Adipocyte (in vitro differentiated cells): ENCODE results near the gene SLC13A2.
"Not testable (repeated sequence)": the region's sequence is repeated elsewhere in the genome, so short reads cannot be mapped to it uniquely, and the experiment has no call there.

Source experiments
- DNase-seq: peaks from one replicate; pipeline ENCODE4 v3.0.0-alpha.2; 2015; ENCODE audit warnings: low read depth
- H3K27me3 ChIP-seq: replicated peaks from 2 replicates; pipeline ENCODE4 v1.7.0; 2013; ENCODE audit warnings: mild to moderate bottlenecking, low read length, moderate library complexity; ENCODE audit not compliant: control insufficient read depth, insufficient read depth
- H3K36me3 ChIP-seq: 2 replicates; pipeline ENCODE4 v1.7.0; 2013; ENCODE audit warnings: low read length, mild to moderate bottlenecking, moderate library complexity; ENCODE audit not compliant: control insufficient read depth, insufficient read depth, severe bottlenecking
- H3K4me1 ChIP-seq: 2 replicates; pipeline ENCODE4 v1.7.0; 2013; ENCODE audit warnings: mild to moderate bottlenecking, low read length, moderate library complexity; ENCODE audit not compliant: control insufficient read depth, insufficient read depth
- H3K4me3 ChIP-seq: 2 replicates; pipeline ENCODE4 v1.7.0; 2013; ENCODE audit warnings: mild to moderate bottlenecking, low read length, moderate library complexity
- H3K9ac ChIP-seq: 2 replicates; pipeline ENCODE4 v1.7.0; 2013; ENCODE audit warnings: mild to moderate bottlenecking, low read length, moderate library complexity
- H3K9me3 ChIP-seq: 2 replicates; pipeline ENCODE4 v1.7.0; 2013; ENCODE audit warnings: mild to moderate bottlenecking, low read length, moderate library complexity; ENCODE audit not compliant: control insufficient read depth

SLC13A2 gene

DNA sequence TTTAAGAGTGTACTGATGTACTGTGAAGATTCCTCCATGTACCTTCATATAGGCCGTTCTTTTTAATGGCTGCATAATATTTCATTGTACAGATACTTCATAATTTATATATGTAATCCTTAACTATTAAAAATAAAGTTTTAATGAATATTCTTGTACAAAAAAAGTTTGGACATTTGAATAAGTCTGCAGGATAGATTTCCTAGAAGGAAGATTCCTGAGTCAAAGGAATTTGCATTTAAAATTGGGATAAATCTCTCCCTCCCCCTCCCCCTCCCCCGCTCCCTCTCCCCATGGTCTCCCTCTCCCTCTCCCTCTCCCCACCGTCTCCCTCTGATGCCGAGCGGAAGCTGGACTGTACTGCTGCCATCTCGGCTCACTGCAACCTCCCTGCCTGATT lies 15.6 kb upstream of the SLC13A2 start:
- Histone ChIP-seq H3K4me3 (no peak overlapping the region), H3K9ac (no peak overlapping the region), H3K4me1 (no peaks in the 10 kb centered on the region)

DNA sequence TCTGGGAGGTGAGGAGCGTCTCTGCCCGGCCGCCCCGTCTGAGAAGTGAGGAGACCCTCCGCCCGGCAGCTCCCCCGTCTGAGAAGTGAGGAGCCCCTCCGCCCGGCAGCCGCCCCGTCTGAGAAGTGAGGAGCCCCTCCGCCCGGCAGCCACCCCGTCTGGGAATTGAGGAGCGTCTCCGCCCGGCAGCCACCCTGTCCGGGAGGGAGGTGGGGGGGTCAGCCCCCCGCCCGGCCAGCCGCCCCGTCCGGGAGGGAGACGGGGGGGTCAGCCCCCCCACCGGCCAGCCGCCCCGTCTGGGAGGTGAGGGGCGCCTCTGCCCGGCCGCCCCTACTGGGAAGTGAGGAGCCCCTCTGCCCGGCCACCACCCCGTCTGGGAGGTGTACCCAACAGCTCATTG lies 14.6 kb upstream of the SLC13A2 start:
- DNase-seq, H3K36me3 ChIP-seq, H3K9me3 ChIP-seq, H3K4me1 ChIP-seq, H3K27me3 ChIP-seq, H3K4me3 ChIP-seq, H3K9ac ChIP-seq: not testable (repeated sequence)

More for the DNA sequence above, 15.6 kb upstream of the SLC13A2 start:
- Histone ChIP-seq H3K36me3 (no peaks in the 10 kb centered on the region), H3K27me3 (peaks cover 8% of the 10 kb centered on the region), H3K9me3 (no peaks in the 10 kb centered on the region)
- no peak for DNase-seq

DNA sequence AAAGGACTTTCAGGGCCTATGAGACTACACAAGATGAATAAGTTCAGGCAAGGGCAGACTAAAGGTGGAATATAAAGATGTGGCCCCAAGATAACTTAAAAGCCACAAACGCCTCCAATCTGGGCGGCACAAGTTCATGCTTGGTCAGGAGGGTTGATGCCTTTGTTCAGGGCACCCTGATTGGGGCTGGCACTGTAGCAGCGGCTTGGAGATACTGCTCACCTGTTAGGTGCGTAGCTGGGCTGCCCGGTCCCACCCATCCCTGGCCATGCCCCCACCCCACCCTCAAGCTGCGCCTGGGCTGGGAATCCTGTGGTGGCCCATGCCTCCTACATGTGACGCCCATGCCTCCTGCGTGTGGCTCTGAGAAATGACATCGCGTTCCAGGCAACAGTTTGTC lies 12.5 kb upstream of the SLC13A2 start:
- DNase-seq = no peak

DNA sequence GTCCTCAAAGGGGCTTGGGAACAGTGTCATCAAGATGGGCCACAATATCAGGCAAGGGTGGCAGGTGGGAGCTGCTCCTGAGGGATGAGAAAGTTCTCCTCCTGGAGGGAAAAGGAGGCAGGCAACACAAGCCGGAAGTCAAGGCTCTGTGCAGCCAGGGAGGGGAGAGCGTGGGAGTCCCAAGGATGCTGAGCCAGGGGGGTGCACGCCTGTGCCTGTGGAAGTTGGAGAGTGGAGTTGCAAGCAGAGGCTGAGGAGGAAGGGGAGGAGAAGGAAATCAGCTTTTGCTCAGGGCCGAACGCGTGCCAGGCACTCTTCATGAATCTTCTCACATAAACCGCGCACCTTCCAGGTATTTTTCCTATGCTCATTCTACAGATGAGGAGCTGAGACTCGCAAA lies 7.4 kb upstream of the SLC13A2 start:
- Histone ChIP-seq H3K9ac (no peak overlapping the region), H3K4me1 (peaks cover 13% of the 10 kb centered on the region), H3K9me3 (no peaks in the 10 kb centered on the region), H3K36me3 (no peaks in the 10 kb centered on the region), H3K27me3 (peaks cover 36% of the 10 kb centered on the region), H3K4me3 (no peak overlapping the region)
- DNase-seq = no peak

More for the DNA sequence above, 12.5 kb upstream of the SLC13A2 start:
- Histone ChIP-seq H3K27me3 (peaks cover 22% of the 10 kb centered on the region), H3K4me1 (no peaks in the 10 kb centered on the region), H3K9ac (no peak overlapping the region), H3K9me3 (no peaks in the 10 kb centered on the region), H3K4me3 (no peak overlapping the region), H3K36me3 (no peaks in the 10 kb centered on the region)

DNA sequence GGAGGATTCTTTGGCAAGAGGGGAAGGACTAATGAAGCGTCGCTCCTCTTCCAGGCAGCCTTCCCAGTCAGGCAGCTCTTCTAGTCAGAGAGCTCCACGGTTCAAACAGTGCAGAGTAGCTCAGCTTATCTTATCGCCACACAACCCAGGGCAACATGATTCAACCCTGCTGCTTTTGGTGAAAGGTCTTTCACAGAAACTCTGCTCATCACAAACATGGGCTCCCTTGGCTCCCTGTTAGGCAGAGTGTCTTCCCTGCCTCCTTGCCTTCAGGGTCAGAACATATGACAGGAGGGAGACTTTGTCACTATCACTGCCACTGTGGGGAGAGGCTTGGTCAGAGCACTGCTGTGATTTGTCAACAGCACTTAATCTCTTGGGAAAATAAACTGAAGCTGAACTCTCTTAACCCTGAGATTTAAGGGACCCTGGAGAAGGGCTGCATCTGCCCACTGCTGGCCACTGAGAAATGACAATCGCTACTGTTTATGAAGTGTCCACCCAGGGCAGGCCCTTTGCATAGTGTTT lies 6.9 kb upstream of the SLC13A2 start:
- Histone ChIP-seq H3K9ac (no peak overlapping the region), H3K4me1 (peaks cover 13% of the 10 kb centered on the region), H3K4me3 (no peak overlapping the region), H3K36me3 (no peaks in the 10 kb centered on the region), H3K9me3 (no peaks in the 10 kb centered on the region), H3K27me3 (peaks cover 36% of the 10 kb centered on the region)
- no peak for DNase-seq

DNA sequence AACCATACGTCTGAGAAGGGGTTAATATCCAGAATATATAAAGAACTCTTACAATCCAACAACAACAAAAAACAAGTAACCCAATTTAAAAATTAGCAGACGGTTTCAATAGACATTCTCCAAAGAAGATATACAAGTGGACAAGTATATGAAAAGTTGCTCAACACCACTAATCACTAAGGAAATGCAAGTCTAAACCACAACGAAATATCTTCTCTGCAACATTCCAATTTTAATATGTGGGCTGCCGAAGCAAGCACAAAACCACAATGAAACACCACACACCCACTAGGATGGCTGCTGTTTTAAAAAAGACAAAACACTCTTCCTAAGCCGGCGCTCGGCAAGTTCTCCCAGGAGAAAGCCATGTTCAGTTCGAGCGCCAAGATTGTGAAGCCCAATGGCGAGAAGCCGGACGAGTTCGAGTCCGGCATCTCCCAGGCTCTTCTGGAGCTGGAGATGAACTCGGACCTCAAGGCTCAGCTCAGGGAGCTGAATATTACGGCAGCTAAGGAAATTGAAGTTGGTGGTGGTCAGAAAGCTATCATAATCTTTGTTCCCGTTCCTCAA lies 5.9 kb upstream of the SLC13A2 start:
- H3K9ac ChIP-seq = no peak overlapping the region
- no peak overlapping the region for H3K4me3 ChIP-seq
- H3K27me3 ChIP-seq = peaks cover 39% of the 10 kb centered on the region
- no peaks in the 10 kb centered on the region for H3K9me3 ChIP-seq
- peaks cover 13% of the 10 kb centered on the region for H3K4me1 ChIP-seq
- DNase-seq = peak; percentile 71
- H3K36me3 ChIP-seq = no peaks in the 10 kb centered on the region

DNA sequence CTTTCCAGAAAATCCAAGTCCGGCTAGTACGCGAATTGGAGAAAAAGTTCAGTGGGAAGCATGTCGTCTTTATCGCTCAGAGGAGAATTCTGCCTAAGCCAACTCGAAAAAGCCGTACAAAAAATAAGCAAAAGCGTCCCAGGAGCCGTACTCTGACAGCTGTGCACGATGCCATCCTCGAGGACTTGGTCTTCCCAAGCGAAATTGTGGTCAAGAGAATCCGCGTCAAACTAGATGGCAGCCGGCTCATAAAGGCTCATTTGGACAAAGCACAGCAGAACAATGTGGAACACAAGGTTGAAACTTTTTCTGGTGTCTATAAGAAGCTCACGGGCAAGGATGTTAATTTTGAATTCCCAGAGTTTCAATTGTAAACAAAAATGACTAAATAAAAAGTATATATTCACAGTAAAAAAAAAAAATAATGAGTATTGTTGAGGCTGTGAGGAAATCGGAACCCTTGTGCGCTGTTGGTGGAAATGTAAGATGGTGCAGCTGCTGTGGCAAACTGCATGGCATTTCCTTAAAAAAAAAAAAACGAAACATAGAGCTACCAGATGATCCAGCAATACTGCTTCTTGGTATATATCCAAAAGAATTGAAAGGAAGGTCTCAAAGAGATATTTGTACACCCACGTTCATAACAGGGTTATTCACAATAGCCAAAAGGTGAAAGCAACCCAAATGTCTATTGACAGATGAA lies 5.3 kb upstream of the SLC13A2 start:
- H3K36me3 ChIP-seq, H3K4me3 ChIP-seq, H3K9me3 ChIP-seq, DNase-seq, H3K9ac ChIP-seq: not testable (repeated sequence)
- Histone ChIP-seq H3K4me1 (peaks cover 13% of the 10 kb centered on the region), H3K27me3 (peaks cover 40% of the 10 kb centered on the region)

DNA sequence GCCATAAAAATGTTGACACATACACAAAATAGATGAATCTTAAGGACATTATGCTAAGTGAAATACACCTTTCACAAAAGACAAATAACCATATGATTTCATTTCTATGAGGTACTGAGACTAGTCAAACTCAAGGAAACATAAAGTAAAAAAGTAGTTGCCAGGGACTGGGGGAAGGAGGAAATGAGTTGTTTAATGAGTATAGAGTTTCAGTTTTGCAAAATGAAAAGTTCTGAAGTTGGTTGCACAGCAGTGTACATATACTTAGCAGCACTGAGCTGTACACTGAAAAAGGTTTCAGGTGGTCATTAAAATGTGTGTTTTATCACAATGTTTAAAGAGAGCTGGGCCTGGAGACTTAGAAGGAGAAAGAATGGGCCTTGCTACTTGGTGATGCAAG lies 4.7 kb upstream of the SLC13A2 start:
- Histone ChIP-seq H3K27me3 (peaks cover 43% of the 10 kb centered on the region), H3K4me1 (peaks cover 13% of the 10 kb centered on the region), H3K36me3 (no peaks in the 10 kb centered on the region), H3K4me3 (no peak overlapping the region), H3K9ac (no peak overlapping the region), H3K9me3 (no peaks in the 10 kb centered on the region)
- no peak for DNase-seq

DNA sequence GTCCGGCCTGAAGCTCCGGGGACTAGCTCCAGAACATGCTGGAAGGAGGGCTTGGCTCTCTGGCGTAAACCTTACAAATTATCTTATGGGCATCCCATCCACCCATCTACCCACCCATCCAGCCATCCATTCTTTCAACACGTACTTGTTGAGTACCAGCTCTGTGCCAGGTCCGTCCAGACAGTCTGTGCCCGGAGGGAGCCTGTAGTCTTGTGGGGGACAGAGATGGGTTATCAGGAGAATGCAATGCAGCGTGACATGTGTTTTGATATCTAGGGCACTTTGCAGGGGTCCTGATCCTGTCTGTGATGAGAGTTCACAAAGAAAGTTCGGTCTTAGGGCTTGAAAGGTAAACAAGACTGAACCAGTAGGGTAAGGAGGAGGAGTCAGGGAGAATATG lies 4.1 kb upstream of the SLC13A2 start:
- Histone ChIP-seq H3K27me3 (peaks cover 43% of the 10 kb centered on the region), H3K9ac (no peak overlapping the region)

DNA sequence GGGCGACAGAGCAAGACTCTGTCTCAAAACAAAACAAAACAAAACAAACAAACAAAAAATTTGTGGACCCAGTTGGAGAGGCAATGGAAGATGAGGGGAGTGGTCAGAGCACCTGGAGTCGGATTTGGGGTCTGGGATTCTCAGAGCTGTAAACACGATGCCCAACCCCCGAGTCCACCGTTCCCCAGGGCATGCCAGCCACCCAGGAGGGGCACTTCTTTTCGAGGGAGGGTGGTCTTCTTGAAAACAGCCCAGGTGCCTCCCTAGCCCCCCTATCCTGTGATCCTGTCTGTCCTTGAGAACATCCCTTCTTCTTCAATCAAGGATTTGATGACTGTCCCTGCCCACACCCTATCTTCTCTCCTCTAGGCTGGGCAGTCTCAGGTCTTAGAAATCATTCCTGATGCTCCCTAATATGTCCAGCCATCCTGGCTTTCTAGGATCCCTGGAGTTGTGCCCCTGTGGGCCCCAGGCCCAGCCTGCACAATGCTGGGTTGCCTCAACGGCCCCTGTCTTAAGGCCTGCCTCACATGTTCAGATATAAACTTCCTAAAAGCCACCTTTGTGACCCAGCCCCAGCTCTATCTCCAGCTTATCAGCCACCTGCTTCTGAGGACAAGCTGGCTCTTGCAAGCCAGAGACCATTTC lies 3.1 kb upstream of the SLC13A2 start:
- no peaks in the 10 kb centered on the region for H3K9me3 ChIP-seq
- peaks cover 43% of the 10 kb centered on the region for H3K27me3 ChIP-seq
- no peak overlapping the region for H3K4me3 ChIP-seq
- H3K4me1 ChIP-seq = peaks cover 13% of the 10 kb centered on the region
- H3K36me3 ChIP-seq = no peaks in the 10 kb centered on the region
- H3K9ac ChIP-seq = no peak overlapping the region
- no peak for DNase-seq

More for the DNA sequence above, 4.1 kb upstream of the SLC13A2 start:
- H3K9me3 ChIP-seq = no peaks in the 10 kb centered on the region
- DNase-seq = no peak
- no peaks in the 10 kb centered on the region for H3K36me3 ChIP-seq
- peaks cover 13% of the 10 kb centered on the region for H3K4me1 ChIP-seq
- no peak overlapping the region for H3K4me3 ChIP-seq

DNA sequence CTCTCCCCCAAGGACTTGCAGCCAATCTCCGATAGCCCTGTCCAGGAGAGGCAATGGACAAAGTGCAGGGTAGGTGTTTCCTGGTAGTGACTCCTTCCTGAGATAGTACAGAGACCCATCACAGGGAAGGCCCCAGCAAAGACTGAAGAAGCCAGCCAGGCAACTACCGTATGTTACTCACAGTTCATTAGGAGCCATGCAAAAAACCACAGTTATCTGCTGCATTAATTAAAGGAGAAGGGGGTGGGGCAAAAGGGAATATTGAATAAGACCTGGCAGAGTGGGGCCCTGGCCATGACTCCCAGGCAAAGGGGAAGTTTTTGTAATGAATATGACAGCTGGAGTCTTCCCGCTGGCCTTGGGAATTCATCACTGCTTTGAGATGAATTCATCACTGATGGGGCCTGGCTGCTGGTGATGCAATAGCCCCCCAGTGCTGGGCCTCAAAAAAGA lies 2.5 kb upstream of the SLC13A2 start:
- DNase-seq = no peak
- Histone ChIP-seq H3K4me3 (no peak overlapping the region), H3K36me3 (no peaks in the 10 kb centered on the region), H3K4me1 (peaks cover 13% of the 10 kb centered on the region), H3K9ac (no peak overlapping the region), H3K9me3 (no peaks in the 10 kb centered on the region), H3K27me3 (peaks cover 48% of the 10 kb centered on the region)
